HEK293 (cell line): ENCODE results near the gene MED29.

Experiments
- CTCF ChIA-PET: fragments of 350-600 bp; formaldehyde crosslinking; extraction: SDS; loops from one replicate; lab custom pipeline; 2021; ENCODE audit warnings: antibody characterized with exemption; lab: Yijun Ruan, JAX
- POLR2A ChIA-PET: fragments of 300-600 bp; formaldehyde crosslinking; extraction: SDS; loops from one replicate; lab custom pipeline; 2020; ENCODE audit warnings: antibody characterized with exemption, inconsistent platforms; lab: Yijun Ruan, JAX
- H3K27ac ChIP-seq: fragments of 200-500 bp; sonication (Bioruptor generic); 2 replicates; pipeline ENCODE4 v1.5.1; 2014; ENCODE audit warnings: low read depth, low read length, control low read depth, inconsistent platforms; ENCODE audit errors: extremely low read depth
- H3K36me3 ChIP-seq, 2 experiments: fragments of 200-500 bp in 1 of 2; sonication (Bioruptor generic) in 1 of 2; 1 replicate in 1 of 2; 2 replicates in 1 of 2; pipeline ENCODE4 v1.5.1; 2014 to 2017; ENCODE audit warnings: inconsistent platforms in 2 of 2, low read length in 2 of 2; ENCODE audit not compliant: control insufficient read depth in 2 of 2, insufficient read depth in 1 of 2
- H3K4me1 ChIP-seq: fragments of 200-500 bp; sonication (Bioruptor generic); 2 replicates; pipeline ENCODE4 v1.5.1; 2014; ENCODE audit warnings: mild to moderate bottlenecking, low read length, inconsistent platforms; ENCODE audit not compliant: control insufficient read depth, insufficient read depth
- H3K4me3 ChIP-seq: 2 replicates; pipeline ENCODE4 v1.5.1; 2011; ENCODE audit warnings: low read depth, mild to moderate bottlenecking, control low read depth, low read length, moderate library complexity
- H3K9me3 ChIP-seq: fragments of 200-500 bp; sonication (Bioruptor generic); 2 replicates; pipeline ENCODE4 v1.5.1; 2014; ENCODE audit warnings: low read depth, low read length, inconsistent platforms; ENCODE audit not compliant: control insufficient read depth, insufficient read depth
- CTCF ChIP-seq: fragments of 450-650 bp; formaldehyde crosslinking; IDR thresholded peaks from 2 replicates; pipeline ENCODE4 v1.5.1; 2016; ENCODE audit warnings: missing biosample characterization, missing genetic modification characterization
- EGR2 ChIP-seq: fragments of 450-650 bp; formaldehyde crosslinking; IDR thresholded peaks from 2 replicates; pipeline ENCODE4 v1.5.1; 2016; ENCODE audit warnings: low read depth, missing biosample characterization, missing genetic modification characterization
- HIC1 ChIP-seq: fragments of 450-650 bp; formaldehyde crosslinking; IDR thresholded peaks from 2 replicates; pipeline ENCODE4 v1.5.1; 2016; ENCODE audit warnings: missing biosample characterization, missing genetic modification characterization
- KLF16 ChIP-seq: fragments of 450-650 bp; formaldehyde crosslinking; IDR thresholded peaks from 2 replicates; pipeline ENCODE4 v1.5.1; 2017; ENCODE audit warnings: missing biosample characterization, missing genetic modification characterization
- PBX3 ChIP-seq: sonication (generic); formaldehyde crosslinking; IDR thresholded peaks from 2 replicates; pipeline ENCODE4 v1.8.1; 2022; ENCODE audit warnings: mild to moderate bottlenecking, moderate library complexity, missing genetic modification reagents
- SALL2 ChIP-seq: fragments of 450-650 bp; formaldehyde crosslinking; IDR thresholded peaks from 2 replicates; pipeline ENCODE4 v1.5.0; 2017; ENCODE audit warnings: missing biosample characterization, mild to moderate bottlenecking, missing genetic modification characterization, borderline replicate concordance
- SETDB1 ChIP-seq: IDR thresholded peaks from one replicate; pipeline ENCODE4 v1.6.1; 2017; ENCODE audit warnings: mild to moderate bottlenecking, low read length, moderate library complexity, mixed read lengths; ENCODE audit not compliant: insufficient read length
- WT1 ChIP-seq: fragments of 450-650 bp; formaldehyde crosslinking; IDR thresholded peaks from 2 replicates; pipeline ENCODE4 v1.5.1; 2016; ENCODE audit warnings: missing biosample characterization, missing genetic modification characterization
- YY1 ChIP-seq: fragments of 450-650 bp; formaldehyde crosslinking; IDR thresholded peaks from 2 replicates; pipeline ENCODE4 v1.5.1; 2018; ENCODE audit warnings: missing biosample characterization, missing genetic modification characterization
- ZBTB10 ChIP-seq: fragments of 450-650 bp; formaldehyde crosslinking; IDR thresholded peaks from 2 replicates; pipeline ENCODE4 v1.5.1; 2016; ENCODE audit warnings: missing biosample characterization, missing genetic modification characterization
- ZBTB17 ChIP-seq: fragments of 450-650 bp; formaldehyde crosslinking; IDR thresholded peaks from 2 replicates; pipeline ENCODE4 v1.5.1; 2016; ENCODE audit warnings: missing biosample characterization, missing genetic modification characterization
- ZBTB49 ChIP-seq: fragments of 450-650 bp; formaldehyde crosslinking; IDR thresholded peaks from 2 replicates; pipeline ENCODE4 v1.5.1; 2016; ENCODE audit warnings: missing biosample characterization, missing genetic modification characterization, low read depth
- ZFHX2 ChIP-seq: fragments of 450-650 bp; formaldehyde crosslinking; conservative IDR thresholded peaks from 2 replicates; pipeline ENCODE4 v1.5.1; 2016; ENCODE audit warnings: missing biosample characterization, missing genetic modification characterization
- ZNF350 ChIP-seq: fragments of 450-650 bp; formaldehyde crosslinking; IDR thresholded peaks from 2 replicates; pipeline ENCODE4 v1.5.0; 2017; ENCODE audit warnings: missing biosample characterization, mild to moderate bottlenecking, missing genetic modification characterization
- ZNF398 ChIP-seq: fragments of 450-650 bp; formaldehyde crosslinking; IDR thresholded peaks from 2 replicates; pipeline ENCODE4 v1.5.1; 2017; ENCODE audit warnings: missing biosample characterization, missing genetic modification characterization
- ZNF513 ChIP-seq: fragments of 450-650 bp; IDR thresholded peaks from 2 replicates; pipeline ENCODE4 v1.5.1; 2018; ENCODE audit warnings: missing biosample characterization, missing genetic modification characterization
- ZNF514 ChIP-seq: fragments of 450-650 bp; formaldehyde crosslinking; IDR thresholded peaks from 2 replicates; pipeline ENCODE4 v1.5.1; 2016; ENCODE audit warnings: missing biosample characterization, missing genetic modification characterization
- ZNF624 ChIP-seq: fragments of 450-650 bp; formaldehyde crosslinking; IDR thresholded peaks from 2 replicates; pipeline ENCODE4 v1.5.1; 2017; ENCODE audit warnings: missing biosample characterization, missing genetic modification characterization
- ZNF677 ChIP-seq: fragments of 450-650 bp; IDR thresholded peaks from 2 replicates; pipeline ENCODE4 v1.5.0; 2018; ENCODE audit warnings: missing biosample characterization, mild to moderate bottlenecking, missing genetic modification characterization, moderate library complexity
- ZNF704 ChIP-seq: fragments of 450-650 bp; formaldehyde crosslinking; IDR thresholded peaks from 2 replicates; pipeline ENCODE4 v1.5.1; 2016; ENCODE audit warnings: missing biosample characterization, missing genetic modification characterization
- ZSCAN23 ChIP-seq: fragments of 450-650 bp; formaldehyde crosslinking; IDR thresholded peaks from 2 replicates; pipeline ENCODE4 v1.5.1; 2016; ENCODE audit warnings: missing biosample characterization, missing genetic modification characterization

Gene MED29

GRCh38 chr19:39390751-39391437 is at the start of gene MED29, which contains the start of gene PAF1:
TSS of gene MED29 (plus strand) at chr19:39391378. CDS start at chr19:39391423, 45 bp downstream.
TSS of gene PAF1 (minus strand) at chr19:39391106. CDS start at chr19:39390864, 242 bp downstream.
- ChIA-PET CTCF (interaction anchor here (0.6 to 2.5 kb wide), 17 partner anchors 11 to 1156 kb away, joined by 3 to 29 read pairs (median 4); partner anchors contain the start of genes PLEKHG2, SAMD4B and SARS2), POLR2A (interaction anchor here (0.5 to 5.3 kb wide), 37 partner anchors 8 to 1017 kb away, joined by 3 to 175 read pairs (median 5); partner anchors contain the start of genes EID2, EID2B, GGN and PAK4)
- H3K36me3 ChIP-seq = peaks cover 60 to 68% of the 10 kb centered on the region in 2 experiments
- H3K4me1 ChIP-seq = peaks cover 17% of the 10 kb centered on the region
- H3K4me3 ChIP-seq = peak within 1 kb of the TSS; percentile 68
- no peaks in the 10 kb centered on the region for H3K9me3 ChIP-seq
- peak within 1 kb of the TSS; percentile 97 for H3K27ac ChIP-seq
- TF ChIP-seq ZNF398 (no peak; the same call in none of the 2 replicates), HIC1 (tag by site-specific recombination) (peak; percentile 84; the same call in 1 of the 2 replicates), ZBTB10 (tag by site-specific recombination) (peak; percentile 99), YY1 (tag by site-specific recombination) (peak; percentile 99), ZNF624 (no peak), ZBTB49 (tag by site-specific recombination) (no peak), WT1 (tag by site-specific recombination) (peak; percentile 50; the same call in 1 of the 2 replicates), ZBTB17 (tag by site-specific recombination) (peak; percentile 96), KLF16 (tag by site-specific recombination) (peak; percentile 98), ZNF704 (tag by site-specific recombination) (no peak), ZNF677 (no peak), PBX3 (CRISPR knock-in tag) (peak; percentile 81), SALL2 (tag by site-specific recombination) (peak; percentile 90; the same call in 1 of the 2 replicates), EGR2 (peak; percentile 97), ZSCAN23 (peak; percentile 94), ZNF350 (tag by site-specific recombination) (no peak), ZNF514 (tag by site-specific recombination) (no peak), SETDB1 (no peak), CTCF (tag by site-specific recombination) (peak; percentile 100), ZFHX2 (tag by site-specific recombination) (peak; percentile 97), ZNF513 (tag by site-specific recombination) (no peak)
